COR-L47 (cell line): ENCODE measurements around the gene PHKG2.

ENCODE experiments used
- DNase-seq: peaks from one replicate; lab custom pipeline; 2025; lab: John Stamatoyannopoulos, UW

Gene PHKG2

DNA sequence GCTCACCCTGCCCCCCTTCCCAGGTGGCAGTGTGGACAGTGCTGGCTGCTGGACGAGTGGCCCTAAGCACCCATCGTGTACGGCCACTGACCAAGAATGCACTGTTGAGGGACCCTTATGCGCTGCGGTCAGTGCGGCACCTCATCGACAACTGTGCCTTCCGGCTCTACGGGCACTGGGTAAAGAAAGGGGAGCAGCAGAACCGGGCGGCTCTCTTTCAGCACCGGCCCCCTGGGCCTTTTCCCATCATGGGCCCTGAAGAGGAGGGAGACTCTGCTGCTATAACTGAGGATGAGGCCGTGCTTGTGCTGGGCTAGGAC lies 8.5 kb downstream of the PHKG2 start:
- no peak for DNase-seq

DNA sequence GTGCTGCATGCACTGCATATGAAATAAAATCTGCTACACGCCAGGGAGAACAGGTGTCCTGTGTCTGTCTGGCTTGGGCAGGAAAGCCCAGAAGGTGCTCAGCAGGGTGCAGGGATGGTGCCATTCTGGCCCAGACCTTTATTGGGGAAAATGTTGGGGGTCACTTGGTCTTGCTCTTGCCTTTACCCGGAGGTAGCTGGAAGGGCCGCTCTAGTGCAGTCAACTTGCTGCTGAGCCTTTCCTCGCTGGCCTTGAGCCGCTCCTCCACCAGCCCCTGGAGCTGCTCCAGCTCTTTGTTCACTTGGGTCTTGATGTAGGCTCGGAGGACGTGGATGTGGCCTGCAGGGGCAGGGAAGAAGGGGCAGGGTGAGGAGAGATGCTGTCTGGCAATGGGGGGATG lies 9.1 kb downstream of the PHKG2 start:
- no peak for DNase-seq

DNA sequence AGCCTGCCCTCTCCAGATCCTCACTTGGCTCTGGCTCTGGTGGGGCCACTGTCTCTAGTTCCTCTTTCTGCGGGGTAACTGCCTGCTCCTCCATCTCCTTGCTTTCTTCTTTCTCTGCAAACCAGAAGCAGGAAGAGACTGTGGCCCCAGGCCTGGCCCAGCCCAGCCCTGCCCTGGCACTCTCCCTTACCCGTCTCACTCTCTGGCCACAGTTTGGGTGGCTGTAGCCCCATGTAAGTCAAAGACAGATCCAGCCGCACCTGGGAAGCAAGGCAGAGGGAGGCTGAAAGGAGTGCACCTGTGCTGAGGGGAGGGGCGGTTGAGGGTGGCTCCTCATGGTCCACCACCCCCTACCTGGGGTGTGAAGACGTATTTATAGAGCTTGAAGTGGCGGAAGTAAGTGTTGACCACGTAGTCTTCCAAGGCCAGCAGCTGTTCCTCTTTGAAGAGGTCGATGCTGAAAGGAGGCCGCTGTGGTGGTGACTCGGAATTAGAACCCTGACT lies 10.8 kb downstream of the PHKG2 start:
- no peak for DNase-seq

DNA sequence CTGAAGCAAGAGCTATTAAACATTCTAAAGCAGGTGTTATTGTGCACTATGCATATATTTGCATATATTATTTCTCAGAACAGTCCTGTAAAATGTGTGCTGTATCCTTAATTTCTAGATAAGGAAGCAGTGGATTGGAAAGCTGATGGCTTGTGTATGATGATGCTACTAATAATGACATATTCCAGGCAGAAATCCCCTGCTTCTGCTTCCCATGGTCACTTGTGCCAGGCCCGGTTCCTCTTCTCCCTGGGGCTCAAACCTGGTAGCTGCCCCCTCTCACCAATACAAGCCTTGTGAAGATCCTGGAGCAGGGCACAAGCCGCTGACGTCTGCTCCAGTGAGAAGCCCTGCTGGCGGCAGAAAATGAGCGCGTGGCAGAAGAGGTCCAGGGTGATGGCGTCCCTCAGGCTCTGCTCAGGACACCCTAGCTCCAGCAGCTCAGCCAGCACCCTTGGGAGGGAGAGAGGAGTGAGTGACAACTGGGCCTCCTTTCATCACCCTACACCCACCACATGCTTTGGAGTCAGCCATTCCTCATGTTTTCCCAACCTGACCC lies 11.9 kb downstream of the PHKG2 start:
- no peak for DNase-seq

DNA sequence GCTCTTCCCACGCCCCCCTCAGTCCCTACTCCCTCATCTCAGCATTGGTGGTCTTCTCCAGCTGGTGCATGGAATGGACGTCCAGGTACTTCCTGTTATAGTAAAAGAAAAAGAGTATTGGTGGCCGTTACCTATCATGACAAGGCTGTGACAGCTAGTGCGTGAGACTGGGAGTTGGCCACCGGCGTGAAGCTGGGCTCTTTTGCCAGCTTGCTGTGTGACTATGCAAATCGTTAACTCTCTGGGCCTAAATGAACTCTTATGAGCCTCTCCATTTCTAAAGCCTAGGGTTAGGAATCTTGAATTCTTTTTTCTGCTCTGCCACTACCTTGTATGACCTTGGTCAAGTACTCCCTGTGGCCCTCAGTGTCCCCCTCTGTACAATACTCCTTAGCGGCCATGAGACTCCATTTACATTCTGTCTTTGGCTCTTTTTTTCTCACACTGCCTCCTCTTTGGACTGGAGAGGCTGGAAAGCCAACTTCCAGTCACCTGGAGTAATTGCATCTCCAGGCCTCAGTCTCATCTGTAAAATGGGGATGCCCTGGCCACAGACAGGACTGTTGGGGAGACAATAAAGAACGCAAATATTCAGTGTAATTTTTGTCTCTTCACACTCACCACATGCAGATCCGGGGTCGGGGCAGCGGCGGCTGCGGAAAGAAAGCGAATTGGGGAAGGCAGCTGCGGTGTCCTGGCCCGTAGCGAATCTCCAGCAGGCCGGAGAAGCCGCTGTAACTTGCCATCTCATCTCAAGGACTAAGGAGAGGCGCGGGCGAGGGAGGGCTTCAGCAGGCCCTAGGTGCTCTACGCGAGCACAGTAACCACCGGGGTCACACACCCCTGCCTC lies 12.6 kb downstream of the PHKG2 start:
- DNase-seq = no peak

DNA sequence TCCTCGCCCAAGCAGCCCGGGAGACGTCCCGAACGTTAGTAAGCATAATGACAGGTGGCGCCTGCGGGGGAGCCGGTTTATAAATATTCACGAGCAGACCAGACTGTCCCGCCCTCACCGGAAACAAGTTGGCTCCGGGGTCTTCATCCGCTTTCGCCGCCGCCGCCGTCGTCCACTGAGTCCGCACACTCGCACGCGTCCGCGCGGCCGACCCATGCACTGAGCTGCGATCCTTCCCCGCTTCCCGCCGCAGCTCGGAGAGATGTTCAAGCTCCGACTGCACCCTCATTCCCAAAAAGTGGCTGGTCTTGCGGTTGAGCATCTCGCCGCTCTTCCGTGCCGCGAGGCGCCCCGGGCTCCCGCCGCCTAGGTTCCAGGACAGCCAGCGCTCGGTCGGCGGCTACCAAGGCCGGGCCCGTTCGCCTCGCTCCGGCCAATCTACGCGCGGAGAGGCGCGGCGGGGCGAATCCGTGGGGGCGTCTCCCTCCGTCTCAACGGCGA lies 13.3 kb downstream of the PHKG2 start:
- peak; percentile 42 for DNase-seq

DNA sequence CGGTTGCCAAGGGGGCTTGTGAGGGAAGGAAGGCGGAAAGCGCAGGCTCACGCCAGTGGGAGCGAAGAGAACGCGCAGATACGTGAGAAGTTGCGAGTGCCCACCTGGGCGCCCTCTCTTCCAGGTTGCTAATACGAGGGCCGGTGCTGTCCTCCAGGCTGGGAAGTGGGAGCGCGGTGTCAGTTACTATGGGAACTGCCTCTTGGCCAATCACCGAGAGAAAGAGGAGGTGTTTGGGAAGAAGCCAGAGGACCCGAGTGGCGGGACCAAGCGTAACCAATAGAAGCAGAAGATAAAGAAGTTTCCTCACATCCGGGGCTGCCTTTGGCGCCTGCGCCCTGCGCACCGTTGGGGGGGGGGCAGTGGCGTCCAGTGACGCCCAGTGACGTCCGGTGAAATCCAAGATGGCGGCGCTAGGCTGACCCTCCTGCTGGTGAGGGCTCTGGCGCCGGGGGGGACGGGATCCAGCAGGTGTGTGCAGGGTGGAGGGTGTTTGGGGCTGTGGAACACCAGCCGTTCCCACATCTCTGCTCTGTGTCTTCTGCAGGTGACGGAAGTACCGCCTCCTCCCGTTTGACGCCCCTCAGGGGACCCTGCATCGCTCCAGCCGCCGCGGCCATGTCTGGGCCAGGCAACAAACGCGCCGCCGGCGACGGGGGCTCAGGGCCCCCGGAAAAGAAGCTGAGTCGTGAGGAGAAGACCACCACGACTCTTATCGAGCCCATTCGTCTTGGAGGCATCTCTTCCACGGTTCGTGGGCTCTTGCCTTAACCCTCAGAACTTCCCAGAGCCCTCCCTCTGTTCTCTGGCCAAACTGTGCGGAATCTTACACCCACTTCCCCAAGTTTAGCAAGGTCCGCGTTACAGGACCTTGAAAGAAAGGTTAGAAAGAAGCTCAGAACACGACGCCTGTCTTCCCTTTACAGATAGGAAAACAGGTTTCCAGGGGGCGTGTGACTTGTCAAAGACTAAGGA lies 14.0 kb downstream of the PHKG2 start, which contains the start of the genes CFAP119 and RNF40:
TSS of gene CFAP119 (minus strand) at position 135 of the 975 bp plus-strand sequence. CDS start 314 bp downstream, outside the sequence.
TSS of gene RNF40 (plus strand) at position 395 of the 975 bp plus-strand sequence. CDS start at position 619, 224 bp downstream.
- peak; percentile 97 for DNase-seq

DNA sequence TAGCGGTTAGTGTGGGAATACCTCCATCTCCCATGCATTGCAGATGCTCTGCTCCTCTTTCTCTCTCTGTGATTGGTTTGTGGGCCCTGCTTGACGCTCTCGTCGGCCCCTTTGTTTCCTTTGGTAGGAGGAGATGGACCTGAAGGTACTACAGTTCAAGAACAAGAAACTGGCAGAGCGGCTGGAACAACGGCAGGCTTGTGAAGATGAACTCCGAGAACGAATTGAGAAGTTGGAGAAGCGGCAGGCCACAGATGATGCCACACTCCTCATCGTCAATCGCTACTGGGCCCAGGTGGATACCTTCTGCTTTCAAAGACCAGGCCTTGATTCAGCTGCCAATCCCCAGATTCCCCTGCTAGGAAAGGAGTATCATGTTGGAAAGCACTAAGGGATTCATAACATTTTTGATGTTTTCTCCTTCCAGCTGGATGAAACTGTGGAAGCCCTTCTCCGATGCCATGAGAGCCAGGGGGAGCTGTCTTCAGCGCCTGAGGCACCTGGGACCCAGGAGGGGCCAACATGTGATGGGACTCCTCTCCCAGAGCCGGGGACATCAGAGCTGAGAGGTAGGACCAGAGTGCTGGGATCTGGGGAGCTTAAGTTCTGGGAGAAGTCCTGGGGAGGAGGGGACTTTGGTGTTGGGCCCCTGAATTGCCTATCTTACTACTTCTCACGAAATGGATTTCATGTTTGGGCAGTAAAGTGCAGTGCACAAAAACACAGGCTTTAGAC lies 14.9 kb downstream of the PHKG2 start:
- no peak for DNase-seq

DNA sequence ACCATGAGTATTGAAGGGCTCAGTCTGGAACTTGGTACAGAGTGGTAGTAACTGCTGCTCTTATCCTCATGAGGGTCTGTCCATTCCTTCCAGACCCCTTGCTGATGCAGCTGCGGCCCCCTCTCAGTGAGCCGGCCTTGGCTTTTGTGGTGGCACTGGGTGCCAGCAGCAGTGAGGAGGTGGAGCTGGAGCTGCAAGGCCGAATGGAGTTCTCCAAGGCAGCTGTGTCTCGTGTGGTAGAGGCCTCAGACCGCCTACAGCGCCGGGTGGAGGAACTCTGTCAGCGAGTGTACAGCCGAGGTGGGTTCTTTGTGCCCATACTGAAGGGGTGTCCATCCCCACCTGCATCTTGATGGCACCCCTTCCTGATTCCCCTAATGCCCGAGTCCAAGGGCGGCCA lies 15.9 kb downstream of the PHKG2 start:
- DNase-seq = no peak

DNA sequence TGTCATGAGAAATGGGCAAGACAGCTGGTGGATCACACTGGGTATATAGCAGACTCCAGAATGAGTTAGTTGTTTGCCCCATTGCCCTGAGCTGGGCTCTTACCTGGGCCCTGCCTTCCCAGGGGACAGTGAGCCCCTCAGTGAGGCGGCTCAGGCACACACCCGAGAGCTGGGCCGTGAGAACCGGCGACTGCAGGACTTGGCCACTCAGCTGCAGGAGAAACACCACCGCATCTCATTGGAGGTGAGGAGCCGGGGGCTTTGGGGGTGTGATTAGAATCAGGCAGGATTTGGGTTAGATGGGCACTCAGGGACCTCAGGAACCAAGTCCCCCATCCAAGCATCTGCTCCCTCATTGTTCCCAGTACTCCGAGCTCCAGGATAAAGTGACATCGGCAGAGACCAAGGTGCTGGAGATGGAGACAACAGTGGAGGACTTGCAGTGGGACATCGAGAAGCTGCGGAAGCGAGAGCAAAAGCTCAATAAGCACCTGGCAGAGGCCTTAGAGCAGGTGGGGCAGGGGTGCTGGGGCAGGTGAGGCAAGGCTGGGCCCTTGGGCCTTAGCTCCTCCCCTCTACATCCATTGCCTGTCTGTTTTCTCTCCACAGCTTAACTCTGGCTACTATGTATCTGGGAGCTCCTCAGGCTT lies 16.7 kb downstream of the PHKG2 start:
- DNase-seq = no peak

DNA sequence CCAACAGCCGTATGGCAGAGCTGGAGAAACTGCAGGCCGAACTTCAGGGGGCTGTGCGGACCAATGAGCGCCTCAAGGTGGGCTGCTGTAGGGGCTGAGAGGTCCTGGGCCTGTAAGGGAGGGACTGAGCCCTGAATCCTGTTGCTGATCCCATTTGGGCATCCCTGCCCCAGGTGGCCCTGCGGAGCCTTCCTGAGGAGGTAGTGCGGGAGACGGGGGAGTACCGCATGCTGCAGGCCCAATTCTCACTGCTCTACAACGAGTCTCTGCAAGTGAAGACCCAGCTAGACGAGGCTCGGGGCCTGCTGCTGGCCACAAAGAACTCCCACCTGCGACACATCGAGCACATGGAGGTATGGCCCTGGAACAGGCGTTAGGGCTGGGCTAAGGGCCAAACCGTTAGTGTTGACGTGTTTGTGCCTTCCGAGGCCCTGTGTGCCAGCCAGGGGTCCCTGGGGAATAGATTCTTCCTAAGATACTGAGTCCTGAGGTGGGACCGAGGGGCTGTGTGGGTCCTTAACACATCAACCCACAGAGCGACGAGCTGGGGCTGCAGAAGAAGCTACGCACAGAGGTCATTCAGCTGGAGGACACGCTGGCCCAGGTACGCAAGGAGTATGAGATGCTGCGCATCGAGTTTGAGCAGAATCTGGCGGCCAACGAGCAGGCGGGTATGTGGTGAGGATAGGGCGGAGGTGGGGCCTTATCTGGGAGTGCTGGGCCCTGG lies 18.1 kb downstream of the PHKG2 start:
- DNase-seq = no peak

DNA sequence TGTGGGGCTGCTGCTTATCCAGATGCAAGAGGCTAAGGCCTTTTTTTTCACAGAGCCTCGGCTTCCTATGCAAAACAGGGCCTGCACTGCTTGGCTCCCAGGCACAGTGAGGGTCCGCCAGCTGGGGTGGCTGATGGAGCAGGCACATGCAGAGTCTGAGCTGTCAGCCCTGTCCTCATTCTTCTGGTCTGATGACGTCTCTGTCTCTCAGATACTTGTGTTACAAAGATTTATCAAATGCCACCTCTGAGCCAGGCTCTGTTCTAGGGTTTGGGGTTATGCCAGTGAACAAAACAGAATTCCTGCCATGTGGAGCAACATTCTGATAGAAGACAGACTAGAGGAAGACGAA lies 18.7 kb downstream of the PHKG2 start:
- no peak for DNase-seq

DNA sequence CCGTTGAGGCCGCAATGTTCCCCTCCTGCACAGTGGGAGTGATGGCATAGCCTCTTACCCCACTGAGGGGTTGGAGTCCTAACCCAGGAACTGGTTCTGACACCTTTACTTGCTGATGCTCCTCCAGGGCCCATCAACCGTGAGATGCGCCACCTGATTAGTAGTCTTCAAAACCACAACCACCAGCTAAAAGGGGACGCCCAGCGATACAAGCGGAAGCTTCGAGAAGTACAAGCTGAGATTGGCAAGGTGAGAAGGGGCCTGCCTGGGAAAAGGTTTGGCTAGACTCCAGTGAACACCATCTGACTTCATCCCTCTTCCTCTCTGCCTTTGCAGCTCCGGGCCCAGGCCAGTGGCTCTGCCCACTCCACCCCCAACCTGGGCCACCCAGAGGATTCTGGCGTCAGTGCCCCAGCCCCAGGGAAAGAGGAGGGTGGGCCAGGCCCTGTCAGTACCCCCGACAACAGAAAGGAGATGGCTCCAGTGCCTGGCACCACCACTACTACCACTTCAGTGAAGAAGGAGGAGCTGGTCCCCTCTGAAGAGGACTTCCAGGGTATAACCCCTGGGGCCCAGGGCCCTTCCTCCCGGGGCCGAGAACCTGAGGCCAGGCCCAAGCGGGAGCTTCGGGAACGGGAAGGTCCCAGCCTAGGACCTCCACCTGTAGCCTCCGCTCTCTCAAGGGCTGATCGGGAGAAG lies 19.7 kb downstream of the PHKG2 start:
- DNase-seq = no peak

DNA sequence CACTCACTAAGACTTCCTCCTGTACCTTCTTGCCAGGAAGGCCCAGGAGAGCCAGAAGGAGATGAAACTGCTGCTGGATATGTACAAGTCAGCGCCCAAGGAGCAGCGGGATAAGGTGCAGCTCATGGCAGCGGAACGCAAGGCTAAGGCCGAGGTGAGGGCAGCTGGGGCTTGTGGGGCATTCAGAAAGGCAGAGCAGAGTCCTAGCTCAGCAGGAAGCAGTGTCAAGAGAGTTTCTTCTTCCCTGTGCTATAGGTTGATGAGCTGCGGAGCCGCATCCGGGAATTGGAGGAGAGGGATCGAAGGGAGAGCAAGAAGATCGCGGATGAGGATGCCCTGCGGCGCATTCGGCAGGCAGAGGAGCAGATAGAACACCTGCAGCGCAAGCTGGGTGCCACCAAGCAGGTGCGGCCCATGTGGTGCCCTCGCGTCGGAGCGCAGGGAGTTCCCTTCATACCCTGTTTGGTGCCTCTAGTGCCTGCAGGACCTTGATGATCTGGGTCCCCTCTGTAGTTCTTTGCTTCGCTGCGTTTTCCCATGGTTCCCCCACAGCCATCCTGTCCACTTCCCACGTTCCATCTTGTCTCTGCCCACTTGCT lies 20.5 kb downstream of the PHKG2 start:
- DNase-seq = no peak

DNA sequence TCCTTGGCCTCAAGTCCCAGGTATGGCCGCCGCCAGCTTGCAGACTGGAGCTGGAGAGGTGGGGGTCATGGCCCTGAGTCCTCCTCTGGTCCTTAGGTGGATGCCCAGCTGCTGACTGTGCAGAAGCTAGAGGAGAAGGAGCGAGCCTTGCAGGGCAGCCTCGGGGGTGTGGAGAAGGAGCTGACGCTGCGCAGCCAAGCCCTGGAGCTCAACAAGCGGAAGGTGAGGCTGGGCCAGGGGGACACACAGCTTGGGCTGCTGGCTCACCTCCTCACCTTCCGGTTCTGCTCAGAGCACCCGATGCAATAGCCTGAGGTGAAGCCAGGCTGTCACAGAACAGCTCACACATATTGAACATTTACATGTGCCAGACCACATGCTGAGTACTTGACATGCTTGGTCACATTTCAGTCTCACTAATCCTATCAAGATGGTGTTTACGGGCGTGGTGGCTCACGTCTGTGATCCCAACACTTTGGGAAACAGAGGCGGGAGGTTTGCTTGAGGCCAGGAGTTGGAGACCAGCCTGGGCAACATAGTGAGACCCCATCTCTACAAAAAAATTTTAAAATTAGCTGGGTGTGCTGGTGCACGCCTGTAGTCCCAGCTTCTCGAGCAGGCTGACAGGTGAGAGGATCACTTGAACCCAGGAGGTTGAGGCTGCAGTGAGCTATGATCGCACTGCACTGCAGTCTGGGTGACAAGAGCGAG lies 21.3 kb downstream of the PHKG2 start:
- no peak for DNase-seq

DNA sequence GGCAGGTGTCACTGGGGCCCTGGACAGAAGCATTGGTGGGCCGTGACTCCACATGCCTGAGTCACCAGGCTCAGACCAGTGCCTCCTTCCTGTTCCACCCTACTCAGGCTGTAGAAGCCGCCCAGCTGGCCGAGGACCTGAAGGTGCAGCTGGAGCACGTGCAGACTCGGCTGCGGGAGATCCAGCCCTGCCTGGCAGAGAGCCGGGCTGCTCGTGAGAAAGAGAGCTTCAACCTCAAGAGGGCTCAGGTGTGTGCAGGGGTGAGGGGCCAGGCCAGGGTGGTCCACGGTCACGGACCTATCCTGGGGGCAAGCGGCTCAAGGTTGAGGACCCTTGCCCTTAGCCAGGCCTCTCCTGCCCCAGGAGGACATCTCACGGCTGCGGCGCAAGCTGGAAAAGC lies 23.5 kb downstream of the PHKG2 start:
- no peak for DNase-seq

DNA sequence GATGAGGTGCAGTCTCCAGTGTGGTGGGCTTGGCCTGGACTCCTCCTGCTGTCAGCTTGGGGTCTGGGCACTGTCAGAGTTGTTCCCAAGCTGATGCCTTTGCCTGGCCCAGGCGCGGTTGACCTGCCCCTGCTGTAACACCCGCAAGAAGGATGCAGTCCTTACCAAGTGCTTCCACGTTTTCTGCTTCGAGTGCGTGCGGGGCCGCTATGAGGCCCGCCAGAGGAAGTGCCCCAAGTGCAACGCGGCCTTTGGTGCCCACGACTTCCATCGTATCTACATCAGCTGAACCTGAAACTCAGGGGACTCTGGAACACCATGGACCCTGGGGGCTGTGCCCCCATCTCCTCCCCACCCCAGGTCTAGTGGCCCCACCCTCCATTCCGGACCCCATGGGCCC lies 25.6 kb downstream of the PHKG2 start:
- no peak for DNase-seq

DNA sequence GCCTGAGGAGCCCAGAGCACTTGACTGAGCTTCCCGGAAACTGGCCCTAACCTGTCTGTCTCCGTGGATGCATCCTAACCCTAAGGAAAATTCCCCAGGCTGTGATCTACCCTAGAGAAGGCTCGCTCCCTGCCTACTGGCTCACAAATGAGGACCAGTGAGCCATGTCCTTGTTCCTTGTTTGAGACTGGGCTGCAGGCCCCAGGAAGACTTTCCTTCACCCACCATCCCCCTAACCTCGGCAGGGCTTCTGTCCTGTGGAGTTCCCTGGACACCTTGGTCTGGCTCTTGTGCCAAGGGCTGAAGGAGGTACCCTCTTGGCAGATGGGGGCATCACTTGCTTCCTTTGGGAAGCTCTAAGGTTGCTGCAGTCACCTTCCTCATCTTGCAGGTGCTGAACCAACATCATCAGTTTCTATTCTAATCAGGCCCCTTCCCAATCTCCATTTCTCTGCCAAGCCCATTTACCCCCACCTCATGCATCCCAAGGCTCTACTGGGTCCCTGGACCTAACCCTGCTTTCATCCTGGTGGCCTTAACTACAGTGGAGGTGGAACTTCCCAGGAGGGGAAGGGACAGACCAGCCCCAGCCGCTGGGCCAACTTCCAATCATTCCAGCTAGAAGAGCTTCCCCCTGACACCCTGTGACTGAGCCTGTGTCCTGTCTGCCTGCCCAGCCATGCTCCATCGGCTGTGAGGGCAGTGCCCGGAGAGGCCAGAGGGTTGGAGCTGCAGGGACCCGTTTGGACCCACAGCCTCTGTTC lies 26.3 kb downstream of the PHKG2 start:
- no peak for DNase-seq
